NCI-H2196 treated with DMSO at 0.1 percent for 48 hours (cell line): ENCODE results near the gene FAM9C.
"Not testable (repeated sequence)": the region's sequence is repeated elsewhere in the genome, so short reads cannot be mapped to it uniquely, and the experiment has no call there.

Source experiments
- DNase-seq: peaks from one replicate; lab custom pipeline; 2025; ENCODE audit not compliant: unreplicated experiment; lab: John Stamatoyannopoulos, UW

The FAM9C gene

DNA sequence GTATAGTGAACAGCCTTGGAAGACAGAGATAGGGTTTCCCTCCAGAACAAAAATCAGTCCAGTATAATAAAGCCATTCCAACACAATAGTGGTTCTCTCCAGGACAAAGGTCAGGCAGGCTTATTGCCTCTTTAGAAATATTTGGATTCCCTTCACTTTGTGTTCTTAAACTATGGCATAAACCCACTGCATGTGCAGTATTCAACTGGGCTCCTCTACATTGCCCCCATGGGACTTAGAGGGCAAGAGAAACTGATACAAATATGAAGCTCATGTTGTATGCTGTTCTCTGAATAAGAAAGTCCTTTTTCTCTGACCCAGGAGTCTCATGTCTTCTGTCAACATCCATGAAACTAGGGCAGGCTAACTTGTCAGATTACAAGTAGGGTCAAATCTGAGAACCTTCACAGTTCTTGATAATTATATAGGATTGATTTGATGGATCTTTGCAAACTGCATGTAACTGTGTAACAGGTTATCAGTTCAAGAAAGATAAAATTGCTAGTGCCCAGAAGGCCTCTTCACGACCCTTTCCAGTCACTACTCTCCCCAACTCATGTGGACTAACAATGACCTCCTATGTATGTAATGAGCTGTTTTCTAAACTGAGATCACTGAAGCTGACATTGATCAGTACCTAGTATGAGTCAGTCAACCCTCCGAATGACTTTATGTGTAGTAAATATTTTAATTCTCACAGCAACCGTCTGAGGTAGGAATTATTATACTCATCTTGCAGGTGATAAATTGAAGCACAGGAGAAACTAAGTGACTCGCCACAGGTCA is 31.9 kb upstream of the FAM9C start:
- no peak for DNase-seq

DNA sequence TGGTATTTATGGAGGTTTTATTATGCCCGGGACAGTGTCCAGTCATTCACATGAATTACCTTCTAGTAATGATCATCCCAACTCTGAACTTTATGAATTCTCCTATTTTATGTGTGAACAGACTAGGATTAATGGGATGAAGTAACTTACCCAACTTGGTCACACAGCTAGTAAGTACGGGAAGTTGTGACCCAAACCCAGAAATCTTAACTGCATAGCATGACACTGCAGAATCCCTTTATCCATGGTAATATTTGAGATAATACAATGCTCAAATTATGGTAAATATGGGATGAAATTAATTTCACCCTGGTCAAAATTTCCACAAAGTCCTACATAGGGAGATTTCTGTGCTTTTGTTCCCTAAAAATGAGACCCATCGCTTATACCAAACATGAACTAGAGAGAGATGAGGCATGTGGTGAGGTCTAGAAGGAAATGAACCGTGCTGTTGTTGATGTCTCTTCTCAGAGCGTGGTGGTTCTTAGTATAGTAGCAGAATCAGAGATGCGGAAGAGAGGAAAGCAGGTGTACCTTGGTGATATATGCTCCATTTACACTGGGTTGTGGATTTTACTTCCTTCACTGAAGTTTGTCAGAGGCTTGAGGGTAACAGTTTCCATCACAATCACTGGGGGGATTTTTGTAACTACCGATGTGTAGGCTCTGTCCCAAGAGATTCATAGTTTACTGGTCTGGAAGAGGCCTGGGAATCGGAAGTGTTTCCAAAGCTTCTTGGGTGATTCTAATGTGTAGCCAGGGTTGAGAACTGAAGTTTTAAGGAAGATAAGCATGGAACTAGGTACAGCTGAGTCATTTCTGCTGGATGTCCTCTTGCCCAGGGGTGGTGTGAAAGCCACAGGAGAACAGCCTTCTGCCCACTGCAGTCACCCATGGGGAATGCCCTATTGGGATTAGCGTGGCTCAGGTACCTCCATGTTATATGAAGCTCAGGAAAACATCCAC is 30.2 kb upstream of the FAM9C start:
- no peak for DNase-seq

DNA sequence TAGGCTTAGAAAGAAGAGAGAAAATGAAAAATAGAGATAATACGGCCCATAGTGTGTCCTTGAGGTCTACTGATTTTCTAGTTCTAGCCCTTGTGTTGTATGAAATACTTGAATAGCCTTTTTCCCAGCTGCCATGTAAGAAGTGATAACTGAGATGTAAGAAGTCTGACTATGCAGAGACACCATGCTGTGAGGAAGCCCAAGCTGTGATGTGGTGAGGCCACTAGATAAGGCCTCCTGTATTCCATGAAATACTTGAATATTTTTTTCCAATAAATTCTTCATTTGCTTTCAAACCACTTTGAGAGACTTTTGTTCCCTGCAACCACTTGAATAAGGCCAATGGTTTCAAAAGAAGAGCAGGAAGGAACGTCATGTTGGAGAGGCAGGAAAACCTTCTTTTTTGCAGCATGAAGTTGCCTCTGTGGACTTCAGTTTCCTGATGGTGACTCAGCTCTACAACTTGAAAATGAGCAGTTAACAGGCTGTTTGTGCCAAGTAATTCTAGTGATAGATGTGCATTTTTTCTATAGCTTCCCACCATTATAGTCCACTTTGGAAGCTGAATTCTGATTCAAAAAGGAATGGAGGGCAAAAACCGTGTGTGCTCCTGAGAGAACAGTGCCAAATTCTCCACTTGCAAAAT is 25.5 kb upstream of the FAM9C start:
- no peak for DNase-seq

DNA sequence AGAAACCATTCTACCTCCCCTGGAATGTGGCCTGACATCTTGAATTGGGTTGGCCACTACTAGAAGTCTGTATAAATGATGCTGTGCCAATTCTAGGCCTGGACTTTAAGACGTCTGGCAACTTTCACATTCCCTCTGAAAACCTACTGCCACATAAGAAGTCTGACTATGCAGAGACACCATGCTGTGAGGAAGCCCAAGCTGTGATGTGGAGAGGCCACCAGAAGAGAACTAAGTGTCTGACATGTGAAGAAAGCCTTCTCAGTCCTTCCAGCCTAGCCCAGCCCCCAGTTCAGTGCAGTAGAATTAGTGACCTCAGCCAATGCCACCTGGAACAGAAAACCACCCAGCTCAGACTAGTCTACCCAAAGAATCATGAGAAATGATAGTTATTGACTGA is 24.2 kb upstream of the FAM9C start:
- DNase-seq: no peak

DNA sequence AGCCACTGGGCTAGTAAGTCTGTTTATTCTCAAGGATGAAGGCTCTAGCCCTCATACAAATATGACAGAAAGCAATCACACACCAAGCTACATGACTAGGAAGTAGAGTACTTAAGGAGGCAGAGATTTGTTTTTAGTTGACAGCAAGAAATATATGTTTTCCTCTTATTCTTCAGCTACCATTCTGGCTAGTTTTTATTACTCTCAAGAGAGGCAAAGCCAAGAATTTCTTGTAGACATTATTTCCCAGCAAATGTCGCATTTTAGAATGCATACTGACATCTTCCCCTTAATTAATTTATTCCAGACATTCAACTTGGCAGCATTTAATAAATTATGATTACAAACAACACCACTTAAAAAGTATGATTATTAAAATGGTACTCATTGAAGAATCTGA is 23.4 kb upstream of the FAM9C start:
- DNase-seq: no peak

DNA sequence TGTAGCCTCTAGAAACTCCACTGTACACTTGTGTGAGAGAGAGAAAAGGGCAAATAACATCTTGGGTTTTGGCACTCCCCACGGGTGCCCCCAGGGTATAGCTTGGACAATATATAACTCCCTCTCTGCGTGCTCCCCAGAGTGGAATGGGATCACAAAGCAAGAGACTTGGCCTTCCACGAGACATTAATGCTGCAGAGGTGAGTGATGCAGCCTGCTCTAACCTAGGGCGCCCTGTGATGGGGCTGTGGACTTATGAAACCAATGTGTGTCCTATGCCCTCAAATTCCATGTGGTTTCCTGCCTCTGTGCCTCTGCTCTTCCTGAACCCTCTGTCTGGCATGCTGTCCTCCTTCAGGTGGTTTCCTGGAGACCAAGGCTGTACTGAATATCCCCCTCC is 22.0 kb upstream of the FAM9C start:
- no peak for DNase-seq

DNA sequence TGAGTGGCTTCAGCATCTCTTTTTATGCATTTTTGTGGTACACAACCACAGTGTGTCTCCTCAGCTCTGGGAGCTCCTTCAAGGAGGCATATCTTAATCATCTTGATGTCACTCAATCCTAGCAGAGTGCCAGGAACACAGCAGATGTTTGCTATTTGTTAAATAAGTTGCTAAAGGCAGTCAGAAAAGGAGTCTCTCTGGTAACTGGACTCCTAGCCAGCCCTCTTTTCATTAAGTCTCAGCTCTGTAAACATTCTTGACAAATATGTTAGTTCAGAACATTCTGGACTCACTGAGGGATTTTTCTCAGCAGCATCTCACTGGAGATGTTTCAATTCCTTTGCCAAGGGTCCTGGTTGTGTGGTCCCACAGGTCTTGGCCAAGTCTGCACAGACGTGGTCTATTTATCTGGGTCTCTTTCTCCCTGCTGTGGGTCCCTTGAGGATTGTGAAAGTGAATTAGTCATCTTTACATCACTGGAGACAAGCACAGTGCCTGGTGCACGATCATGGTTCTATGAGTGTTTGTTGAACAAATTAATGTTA is 20.3 kb upstream of the FAM9C start:
- no peak for DNase-seq

DNA sequence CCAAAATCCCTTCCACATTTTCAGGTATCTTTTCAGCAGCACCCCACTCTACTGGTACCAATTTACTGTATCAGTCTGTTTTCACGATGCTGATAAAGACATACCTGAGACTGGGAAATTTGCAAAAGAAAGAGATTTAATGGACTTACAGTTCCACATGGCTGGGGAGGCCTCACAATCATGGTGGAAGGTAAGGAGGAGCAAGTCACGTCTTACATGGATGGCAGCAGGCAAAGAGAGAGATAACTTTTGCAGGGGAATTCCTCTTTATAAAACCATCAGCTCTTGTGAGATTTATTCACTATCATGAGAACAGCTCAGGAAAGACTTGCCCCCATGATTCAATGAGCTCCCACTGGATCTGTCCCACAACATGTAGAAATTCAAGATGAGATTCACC is 18.7 kb upstream of the FAM9C start:
- not testable (repeated sequence) for DNase-seq

DNA sequence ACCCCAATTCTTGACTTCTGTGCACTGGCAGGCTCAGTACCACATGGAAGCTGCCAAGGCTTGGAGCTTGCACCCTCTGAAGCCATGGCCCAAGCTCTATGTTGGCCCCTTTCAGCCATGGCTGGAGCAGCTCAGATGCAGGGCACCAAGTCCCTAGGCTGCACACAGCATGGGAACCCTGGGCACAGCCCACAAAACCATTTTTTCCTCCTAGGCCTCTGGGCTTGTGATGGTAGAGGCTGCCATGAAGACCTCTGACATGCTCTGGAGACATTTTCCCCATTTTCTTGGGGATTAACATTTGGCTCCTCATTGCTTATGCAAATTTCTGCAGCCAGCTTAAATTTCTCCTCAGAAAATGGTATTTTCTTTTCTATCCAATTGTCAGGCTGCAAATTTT is 17.9 kb upstream of the FAM9C start:
- not testable (repeated sequence) for DNase-seq

DNA sequence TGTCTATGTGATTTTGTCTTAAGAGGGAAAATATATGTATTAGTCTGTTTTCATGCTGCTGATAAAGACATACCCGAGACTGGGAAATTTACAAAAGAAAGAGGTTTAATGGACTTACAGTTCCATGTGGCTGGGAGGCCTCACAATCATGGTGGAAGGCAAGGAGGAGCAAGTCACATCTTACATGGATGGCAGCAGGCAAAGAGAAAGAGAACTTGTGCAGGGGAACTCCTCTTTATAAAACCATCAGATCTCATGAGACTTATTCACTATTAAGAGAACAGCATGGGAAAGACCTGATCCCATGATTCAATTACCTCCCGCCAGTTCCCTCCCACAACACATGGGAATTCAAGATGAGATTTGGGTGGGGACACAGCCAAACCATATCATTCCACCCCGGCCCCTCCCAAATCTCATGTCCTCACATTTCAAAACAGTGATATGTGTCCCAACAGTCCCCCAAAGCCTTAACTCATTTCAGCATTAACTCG is 16.8 kb upstream of the FAM9C start:
- not testable (repeated sequence) for DNase-seq

DNA sequence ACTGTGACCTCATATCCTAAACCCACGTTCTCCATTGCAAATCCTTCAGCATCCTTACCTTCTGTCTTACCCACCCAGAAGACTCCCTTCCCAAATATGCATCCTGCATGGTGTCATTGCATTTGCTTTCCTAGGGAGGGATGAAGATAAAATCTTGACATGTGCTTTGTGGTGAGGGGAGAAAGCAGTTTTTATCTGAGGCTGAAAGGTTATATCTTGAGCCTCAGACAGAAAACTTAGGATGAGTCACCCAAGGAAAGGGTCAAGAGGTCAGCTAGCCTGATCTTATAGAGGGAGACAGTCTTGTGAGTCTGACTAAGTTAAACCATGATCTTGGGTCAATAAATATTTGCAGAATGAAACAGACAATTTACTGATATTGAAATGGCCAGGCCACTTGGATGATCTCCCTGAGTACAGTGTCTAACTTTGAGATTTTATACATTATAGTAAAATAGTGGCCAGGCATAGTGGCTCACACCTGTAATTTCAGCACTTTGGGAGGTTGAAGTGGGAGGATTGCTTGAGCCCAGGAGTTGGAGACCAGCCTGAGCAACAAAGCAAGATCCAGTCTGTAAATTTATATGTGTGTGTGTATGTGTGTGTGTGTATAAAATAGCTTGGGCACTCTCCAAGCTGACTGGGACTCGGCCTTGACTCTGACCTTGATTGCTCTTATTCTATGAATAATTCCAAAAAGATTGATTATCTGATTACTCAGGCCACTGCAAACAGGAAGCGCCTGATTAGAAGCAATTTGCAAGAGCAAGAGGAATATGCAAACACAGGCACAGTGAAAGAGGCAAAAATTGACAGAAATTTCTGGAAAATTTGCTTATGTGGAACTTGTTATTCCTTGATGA is 15.4 kb upstream of the FAM9C start:
- no peak for DNase-seq

DNA sequence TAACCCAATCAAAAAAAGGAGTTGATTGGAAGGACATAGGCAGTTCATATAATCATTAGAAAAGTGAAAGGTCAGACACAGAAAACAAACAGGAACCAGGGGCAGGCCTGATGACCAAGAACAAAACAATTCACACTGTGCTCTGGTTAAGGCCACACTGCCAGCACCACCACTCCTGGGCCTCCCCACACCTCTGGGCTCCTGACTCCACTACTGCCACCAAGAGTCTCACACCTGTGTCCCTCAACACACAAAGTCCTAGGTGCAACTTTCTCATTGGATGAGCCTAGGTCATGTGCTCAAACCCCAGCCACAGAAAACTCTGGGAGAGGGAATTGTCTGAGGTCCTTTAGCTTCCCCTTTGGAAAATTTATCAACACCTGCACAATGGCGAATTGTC is 11.1 kb upstream of the FAM9C start:
- DNase-seq: no peak

DNA sequence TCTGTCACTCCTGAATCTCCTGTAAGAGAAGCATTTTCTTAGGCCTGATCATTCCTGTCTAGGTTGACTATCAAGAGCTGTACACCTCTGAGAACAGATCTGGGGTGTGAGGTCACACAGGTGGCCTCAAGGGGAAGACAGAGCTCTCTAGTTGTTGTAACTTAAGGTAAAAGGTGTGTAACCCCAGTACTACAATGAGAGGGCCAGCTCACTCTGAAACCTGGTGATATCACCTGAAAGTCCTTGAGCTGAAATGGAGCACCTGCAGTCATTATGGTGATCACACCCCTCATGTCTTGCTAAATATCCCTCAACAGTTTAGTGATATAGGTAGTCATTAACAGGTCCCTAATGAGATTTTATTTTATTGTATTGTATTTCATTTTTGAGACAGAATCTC is 8.8 kb upstream of the FAM9C start:
- no peak for DNase-seq

DNA sequence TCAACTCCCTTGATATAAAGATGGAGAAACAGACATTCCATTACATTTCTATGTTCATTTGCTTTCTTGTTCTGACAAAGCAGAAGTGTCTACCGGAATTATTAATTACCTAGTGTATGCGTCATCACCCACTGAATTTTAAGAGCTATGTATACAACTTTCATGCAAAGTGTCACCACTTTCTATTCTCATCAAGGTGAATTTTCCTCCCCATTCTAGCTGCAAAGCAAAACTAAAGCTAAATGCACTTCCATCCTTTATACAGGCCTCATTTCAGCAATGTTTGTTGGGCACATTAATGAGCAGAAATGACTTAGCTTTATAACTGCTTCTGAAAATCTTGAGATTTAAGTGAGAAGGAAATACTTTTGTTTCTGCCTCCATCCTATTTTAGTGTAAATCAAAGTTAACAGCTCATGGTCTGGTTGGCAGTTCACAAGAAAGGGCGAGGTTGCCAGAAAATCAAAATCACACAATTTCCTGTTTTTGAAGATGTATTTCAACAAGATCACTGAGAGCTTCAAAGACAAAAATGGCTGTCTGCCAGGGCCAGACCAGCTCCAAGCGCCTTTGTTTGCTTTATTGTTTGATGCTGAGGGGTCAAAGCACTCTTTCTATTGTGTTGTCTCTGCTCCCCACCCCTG is 7.2 kb upstream of the FAM9C start:
- no peak for DNase-seq

DNA sequence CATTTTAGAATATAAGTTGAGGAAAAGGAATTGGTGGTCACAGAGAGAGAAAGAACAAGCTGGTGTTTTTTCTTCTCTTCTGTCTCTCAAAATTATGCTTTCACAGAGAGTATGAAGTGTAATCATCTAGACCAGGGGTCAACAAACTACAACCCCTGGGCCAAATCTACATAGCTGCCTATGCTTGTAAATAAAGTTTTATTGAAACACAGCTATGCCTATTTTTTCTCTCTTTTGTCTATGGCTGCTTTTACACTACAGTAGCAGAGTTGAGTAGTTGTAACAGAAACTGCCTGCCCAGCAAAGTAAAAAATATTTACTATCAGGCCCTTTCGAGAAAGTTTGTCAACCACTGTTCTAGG is 6.7 kb upstream of the FAM9C start:
- no peak for DNase-seq

DNA sequence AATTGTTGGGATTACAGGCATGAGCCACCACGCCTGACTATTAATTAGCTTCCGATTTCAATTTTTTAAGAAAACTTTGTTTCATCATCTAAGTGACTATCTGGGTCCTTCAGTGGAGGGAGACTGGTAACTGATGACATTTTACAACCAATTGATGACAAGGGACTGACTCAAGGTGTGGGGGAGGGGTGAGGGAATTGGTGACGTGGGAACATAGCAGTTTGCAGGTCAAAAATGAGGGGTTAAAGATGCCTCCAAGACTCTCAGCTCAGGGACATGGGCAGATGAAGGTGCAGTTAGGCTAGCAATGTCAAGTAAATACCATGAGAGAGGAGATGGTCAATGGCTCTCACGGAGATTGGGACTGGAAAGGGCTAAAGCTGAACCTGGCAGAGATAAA is 5.7 kb upstream of the FAM9C start:
- DNase-seq: no peak

DNA sequence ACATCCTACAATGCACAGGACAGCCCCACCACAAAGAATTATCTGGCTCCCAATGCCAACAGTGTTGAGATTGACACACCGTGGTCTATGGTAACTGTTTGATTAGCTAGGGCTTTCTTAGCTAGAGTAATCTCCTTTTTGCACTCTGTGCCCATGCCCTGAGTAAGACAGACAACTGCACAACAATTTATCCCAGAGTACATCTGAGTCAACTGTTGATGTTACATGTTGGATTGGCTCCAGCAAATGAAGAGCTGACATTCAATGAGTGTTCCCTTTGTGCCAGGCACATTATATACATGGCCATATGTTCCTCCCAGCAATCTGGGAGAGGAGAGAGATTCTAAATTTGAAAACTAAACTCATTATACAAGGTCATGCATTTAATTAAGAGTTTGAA is 3.9 kb upstream of the FAM9C start:
- DNase-seq: no peak

DNA sequence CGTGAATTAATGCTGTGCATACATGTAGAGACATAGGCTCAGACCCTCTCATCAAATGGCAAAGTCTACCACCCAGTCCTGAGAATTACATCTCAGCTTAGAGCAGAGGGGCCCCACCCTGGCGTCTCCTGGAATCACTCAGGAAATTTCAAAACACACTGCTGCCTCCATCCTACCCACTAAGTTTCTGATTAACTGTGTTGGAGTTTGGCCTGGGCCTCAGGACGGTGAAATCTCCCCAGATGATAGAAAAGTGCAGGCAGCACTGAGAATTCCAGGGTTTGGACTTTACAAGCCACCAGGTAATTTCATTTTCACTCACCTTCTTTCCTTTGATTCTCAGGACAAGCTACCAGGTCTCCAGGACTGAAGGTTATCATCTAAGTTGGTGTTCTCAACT is 3.3 kb upstream of the FAM9C start:
- no peak for DNase-seq

DNA sequence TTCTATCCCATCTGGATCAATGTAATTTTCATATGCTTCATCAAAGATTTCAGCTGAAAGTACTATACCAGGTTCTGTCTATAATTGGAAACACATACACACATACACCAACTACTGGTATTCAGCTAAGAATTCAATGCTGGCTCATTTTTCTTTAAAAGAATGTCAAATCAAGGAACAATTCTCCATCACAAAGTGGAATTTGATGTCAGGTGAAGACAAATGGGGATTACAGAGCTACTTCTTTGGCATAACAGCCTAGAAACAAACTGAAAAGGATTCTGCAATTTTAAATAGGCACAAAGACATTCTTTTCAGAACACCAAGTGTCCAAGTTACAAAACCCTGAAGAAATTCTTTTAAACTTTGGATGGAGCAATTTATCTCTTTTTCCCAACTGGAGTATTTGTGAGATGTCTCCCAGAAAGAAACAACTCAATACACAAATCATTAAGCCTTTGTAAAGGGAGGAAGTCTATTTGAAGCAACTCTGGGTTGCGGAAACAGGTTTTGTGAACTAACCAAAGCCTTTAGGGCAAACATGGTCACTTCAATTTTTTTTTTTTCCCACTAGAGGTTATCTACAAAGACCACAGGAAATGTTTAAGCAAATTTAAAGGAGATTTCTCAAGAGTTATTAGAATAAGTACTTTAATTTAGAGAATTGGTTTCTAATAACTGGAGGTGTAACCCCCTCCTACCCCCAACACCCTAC is 1.9 kb upstream of the FAM9C start:
- no peak for DNase-seq
